Neural progenitor cell (in vitro differentiated cells): ENCODE measurements around the gene MED20.

Source experiments
- EZH2 ChIP-seq: fragments of 200-600 bp; sonication (generic); IDR thresholded peaks from 2 replicates; pipeline ENCODE4 v1.6.1; 2017; ENCODE audit warnings: antibody characterized with exemption, mild to moderate bottlenecking, moderate library complexity
- EZH2phosphoT487 ChIP-seq: fragments of 200-600 bp; sonication (generic); IDR thresholded peaks from 2 replicates; pipeline ENCODE4 v1.6.1; 2017; ENCODE audit warnings: antibody characterized with exemption
- TF ChIP-seq, protein P1 (sequence below): fragments of 200-600 bp; sonication (generic); IDR thresholded peaks from 2 replicates; pipeline ENCODE4 v1.5.1; 2017; ENCODE audit warnings: antibody characterized with exemption, mild to moderate bottlenecking

GRCh38 chr6:41970436-41970846 is 49.5 kb upstream of the MED20 start:
- TF ChIP-seq, protein P1, sequence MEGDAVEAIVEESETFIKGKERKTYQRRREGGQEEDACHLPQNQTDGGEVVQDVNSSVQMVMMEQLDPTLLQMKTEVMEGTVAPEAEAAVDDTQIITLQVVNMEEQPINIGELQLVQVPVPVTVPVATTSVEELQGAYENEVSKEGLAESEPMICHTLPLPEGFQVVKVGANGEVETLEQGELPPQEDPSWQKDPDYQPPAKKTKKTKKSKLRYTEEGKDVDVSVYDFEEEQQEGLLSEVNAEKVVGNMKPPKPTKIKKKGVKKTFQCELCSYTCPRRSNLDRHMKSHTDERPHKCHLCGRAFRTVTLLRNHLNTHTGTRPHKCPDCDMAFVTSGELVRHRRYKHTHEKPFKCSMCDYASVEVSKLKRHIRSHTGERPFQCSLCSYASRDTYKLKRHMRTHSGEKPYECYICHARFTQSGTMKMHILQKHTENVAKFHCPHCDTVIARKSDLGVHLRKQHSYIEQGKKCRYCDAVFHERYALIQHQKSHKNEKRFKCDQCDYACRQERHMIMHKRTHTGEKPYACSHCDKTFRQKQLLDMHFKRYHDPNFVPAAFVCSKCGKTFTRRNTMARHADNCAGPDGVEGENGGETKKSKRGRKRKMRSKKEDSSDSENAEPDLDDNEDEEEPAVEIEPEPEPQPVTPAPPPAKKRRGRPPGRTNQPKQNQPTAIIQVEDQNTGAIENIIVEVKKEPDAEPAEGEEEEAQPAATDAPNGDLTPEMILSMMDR: no peak
- TF ChIP-seq EZH2 (no peak), EZH2phosphoT487 (no peak)
